HUES64 (cell line): ENCODE data around the gene EFHD2.
"Not testable (repeated sequence)": the region's sequence is repeated elsewhere in the genome, so short reads cannot be mapped to it uniquely, and the experiment has no call there.

ENCODE experiments used
- H3K27ac ChIP-seq: 2 replicates; pipeline ENCODE4 v1.7.0; 2013; ENCODE audit warnings: low read depth, low read length, inconsistent platforms
- H3K27me3 ChIP-seq: 2 replicates; pipeline ENCODE4 v1.6.1; 2013; ENCODE audit warnings: mild to moderate bottlenecking, low read length; ENCODE audit not compliant: insufficient read depth
- H3K36me3 ChIP-seq: 2 replicates; pipeline ENCODE4 v1.6.1; 2013; ENCODE audit warnings: mild to moderate bottlenecking, low read length; ENCODE audit not compliant: insufficient read depth
- H3K4me1 ChIP-seq: 2 replicates; pipeline ENCODE4 v1.6.1; 2013; ENCODE audit warnings: mild to moderate bottlenecking, low read length, moderate library complexity; ENCODE audit not compliant: insufficient read depth
- H3K4me3 ChIP-seq: 2 replicates; pipeline ENCODE4 v1.5.1; 2013; ENCODE audit warnings: mild to moderate bottlenecking, low read length, moderate library complexity
- H3K9ac ChIP-seq: 2 replicates; pipeline ENCODE4 v1.6.1; 2013; ENCODE audit warnings: mild to moderate bottlenecking, low read depth, low read length
- H3K9me3 ChIP-seq: 2 replicates; pipeline ENCODE4 v1.6.1; 2013; ENCODE audit warnings: low read depth, low read length; ENCODE audit not compliant: insufficient read depth
- WGBS: fragments of 150-250, 120-280 bp; methylation state at CpG from one replicate; pipeline ENCODE4 v1.1.7; 2013; ENCODE audit warnings: missing lambda C conversion rate; 5-methylcytosine and 5-hydroxymethylcytosine counted together

Gene EFHD2

GRCh38 chr1:15471723-15472122 lies 62.0 kb downstream of the EFHD2 start:
- H3K9me3 ChIP-seq, H3K27ac ChIP-seq, H3K9ac ChIP-seq, H3K4me1 ChIP-seq, H3K4me3 ChIP-seq, H3K27me3 ChIP-seq, H3K36me3 ChIP-seq: not testable (repeated sequence)
- 92% methylated on average over 6 of the region's 6 CpGs for WGBS

GRCh38 chr1:15472587-15472986 lies 62.9 kb downstream of the EFHD2 start:
- no peak overlapping the region for H3K9ac ChIP-seq
- no peak overlapping the region for H3K27ac ChIP-seq
- no peaks in the 10 kb centered on the region for H3K4me1 ChIP-seq
- H3K4me3 ChIP-seq: no peak overlapping the region
- no peaks in the 10 kb centered on the region for H3K36me3 ChIP-seq
- H3K27me3 ChIP-seq: no peaks in the 10 kb centered on the region
- H3K9me3 ChIP-seq: no peaks in the 10 kb centered on the region
- WGBS: 91% methylated on average over 11 of the region's 11 CpGs

GRCh38 chr1:15475752-15476314 lies 66.1 kb downstream of the EFHD2 start, which contains the start of gene CELA2B:
Gene CELA2B, plus strand, starts transcription at chr1:15476104. Its CDS starts 22 bp downstream, at chr1:15476126.
- Histone ChIP-seq H3K9me3 (no peaks in the 10 kb centered on the region), H3K9ac (no peak within 1 kb of the TSS), H3K27ac (no peak within 1 kb of the TSS), H3K4me3 (no peak within 1 kb of the TSS), H3K27me3 (no peaks in the 10 kb centered on the region), H3K36me3 (no peaks in the 10 kb centered on the region), H3K4me1 (no peaks in the 10 kb centered on the region)
- WGBS: 88% methylated on average over 5 of the region's 5 CpGs

GRCh38 chr1:15476927-15477326 lies 67.2 kb downstream of the EFHD2 start:
- no peak overlapping the region for H3K4me3 ChIP-seq
- no peaks in the 10 kb centered on the region for H3K27me3 ChIP-seq
- no peak overlapping the region for H3K9ac ChIP-seq
- H3K36me3 ChIP-seq: no peaks in the 10 kb centered on the region
- H3K4me1 ChIP-seq: no peaks in the 10 kb centered on the region
- WGBS: 86% methylated on average over 2 of the region's 3 CpGs
- H3K9me3 ChIP-seq: no peaks in the 10 kb centered on the region
- H3K27ac ChIP-seq: no peak overlapping the region

- no peaks in the 10 kb centered on the region for H3K36me3 ChIP-seq
- no peaks in the 10 kb centered on the region for H3K9me3 ChIP-seq
- no peak overlapping the region for H3K27ac ChIP-seq
- H3K4me1 ChIP-seq: no peaks in the 10 kb centered on the region
- H3K4me3 ChIP-seq: no peak overlapping the region
- 95% methylated on average over 5 of the region's 5 CpGs for WGBS
- no peaks in the 10 kb centered on the region for H3K27me3 ChIP-seq
- no peak overlapping the region for H3K9ac ChIP-seq
Observed at GRCh38 chr1:15477646-15478212, 68.0 kb downstream of the EFHD2 start.
